Fibroblast of lung (primary cell): ENCODE data around the gene EPHB1. TPM values are rescaled to one million over a fixed set of nuclear protein-coding genes. Genes with fewer than 3 reads are reported as not detected.

Experiments
- DNase-seq, 2 donors: peaks; one replicate each; pipeline versions ENCODE4 v3.0.0 to v3.0.0-alpha.2; 2010; ENCODE audit warnings: low read depth in 2 of 2
- H2AFZ ChIP-seq: 2 replicates; pipeline ENCODE4 v1.5.1; 2012; ENCODE audit warnings: low read length, control low read depth, inconsistent platforms
- H3K27ac ChIP-seq: 2 replicates; pipeline ENCODE4 v1.5.1; 2011; ENCODE audit warnings: low read length, control low read depth; ENCODE audit not compliant: insufficient read depth
- H3K27me3 ChIP-seq: 2 replicates; pipeline ENCODE4 v1.5.1; 2011; ENCODE audit warnings: mild to moderate bottlenecking, low read length; ENCODE audit not compliant: control insufficient read depth, insufficient read depth
- H3K36me3 ChIP-seq: 2 replicates; pipeline ENCODE4 v1.5.1; 2011; ENCODE audit warnings: low read length; ENCODE audit not compliant: control insufficient read depth, insufficient read depth
- H3K4me1 ChIP-seq: 2 replicates; pipeline ENCODE4 v1.5.1; 2011; ENCODE audit warnings: low read length; ENCODE audit not compliant: control insufficient read depth, insufficient read depth; ENCODE audit errors: extremely low read depth
- H3K4me2 ChIP-seq: 2 replicates; pipeline ENCODE4 v1.5.1; 2011; ENCODE audit warnings: low read length, control low read depth; ENCODE audit not compliant: insufficient read depth; ENCODE audit errors: extremely low read depth
- H3K4me3 ChIP-seq, 4 experiments: fragments of 200-600 bp in 1 of 4; sonication (generic) in 1 of 4; replicated peaks in 1 of 4; 2 replicates each; pipeline ENCODE4 v1.5.1; 2011 to 2016; ENCODE audit warnings: low read length in 4 of 4, low read depth in 3 of 4, mild to moderate bottlenecking in 3 of 4, control low read depth in 2 of 4, inconsistent platforms in 1 of 4, mixed read lengths in 1 of 4; ENCODE audit not compliant: insufficient read depth in 1 of 4; ENCODE audit errors: control extremely low read depth in 1 of 4
- H3K79me2 ChIP-seq: 2 replicates; pipeline ENCODE4 v1.5.1; 2012; ENCODE audit warnings: mild to moderate bottlenecking, low read length, inconsistent platforms; ENCODE audit not compliant: control insufficient read depth, insufficient read depth
- H3K9ac ChIP-seq: 2 replicates; pipeline ENCODE4 v1.5.1; 2011; ENCODE audit warnings: mild to moderate bottlenecking, low read length, control low read depth; ENCODE audit not compliant: insufficient read depth
- H3K9me3 ChIP-seq: 2 replicates; pipeline ENCODE4 v1.5.1; 2012; ENCODE audit warnings: low read depth, low read length; ENCODE audit not compliant: control insufficient read depth, insufficient read depth
- H4K20me1 ChIP-seq: 2 replicates; pipeline ENCODE4 v1.5.1; 2011; ENCODE audit warnings: low read length; ENCODE audit not compliant: control insufficient read depth, insufficient read depth; ENCODE audit errors: extremely low read depth
- EZH2 ChIP-seq: IDR thresholded peaks from 2 replicates; pipeline ENCODE4 v1.5.1; 2012; ENCODE audit warnings: low read length, control low read depth, mild to moderate bottlenecking; ENCODE audit errors: missing control alignments
- polyA plus RNA-seq, 2 donors: library from polyadenylated mRNA; depleted of rRNA in 1 of 2; stranded (reverse) in 1 of 2; unstranded in 1 of 2; fragments of >200 nt; gene quantifications; 2 replicates each; pipeline ENCODE4 v1.2.1, GENCODE V29; 2011 to 2012; ENCODE audit warnings: missing spikeins in 1 of 2
- total RNA-seq: library from RNA; depleted of rRNA; stranded (reverse); fragments of >200 nt; gene quantifications from 2 replicates; pipeline ENCODE4 v1.2.1, GENCODE V29; 2014
- TF ChIP-seq, protein P1 (sequence below), 2 donors: IDR thresholded peaks in 1 of 2; conservative IDR thresholded peaks in 1 of 2; 1 replicate in 1 of 2; 2 replicates in 1 of 2; pipeline ENCODE4 v1.5.1; 2011 to 2012; ENCODE audit warnings: low read length in 2 of 2, control low read depth in 1 of 2, inconsistent platforms in 1 of 2, low read depth in 1 of 2, mild to moderate bottlenecking in 1 of 2

EPHB1 gene
- total and polyA plus RNA-seq, 2 donors (not counting 1 experiment from before 2014, with no cell fraction given), result 0.14 to 0.50 TPM

DNA sequence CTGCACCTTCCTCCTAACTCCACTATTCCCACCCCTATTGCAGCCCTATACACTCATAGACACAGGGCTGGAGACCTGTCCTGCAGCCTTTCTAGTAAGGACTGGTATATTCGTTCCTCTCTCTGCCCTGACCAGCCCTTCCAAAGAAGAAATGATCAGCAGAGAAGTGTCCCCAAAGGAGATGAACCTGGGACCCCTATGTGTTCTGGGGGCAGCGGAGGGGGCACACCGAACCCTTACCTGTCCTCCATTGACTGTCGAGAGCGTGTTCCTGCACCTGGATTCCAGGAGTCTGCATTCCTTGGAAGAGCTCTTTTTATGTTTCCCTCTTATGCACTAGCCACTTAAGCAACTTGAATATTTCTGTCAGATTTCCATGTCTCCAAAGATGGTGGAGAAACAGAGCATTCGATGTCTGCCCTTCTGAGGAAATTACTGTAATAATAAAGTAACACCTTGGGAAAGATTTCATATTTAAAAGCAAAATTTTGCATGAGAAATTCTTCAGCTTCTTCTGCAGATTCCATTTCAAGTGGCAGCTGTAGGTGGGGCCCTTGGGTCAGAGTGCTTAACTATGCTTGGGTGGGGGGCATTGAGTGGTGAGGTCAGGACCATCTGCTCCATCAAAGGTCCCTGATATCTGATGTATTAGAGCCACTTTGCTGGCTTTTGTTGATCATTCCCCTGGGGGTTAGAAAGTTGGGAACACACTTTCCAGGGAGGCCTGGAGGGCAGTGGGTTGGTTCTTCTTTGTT lies 6.3 kb downstream of the EPHB1 start:
- no peak for DNase-seq
- no peaks in the 10 kb centered on the region for H3K79me2 ChIP-seq
- H3K27ac ChIP-seq, result no peak overlapping the region
- H3K4me1 ChIP-seq, result no peaks in the 10 kb centered on the region
- no peaks in the 10 kb centered on the region for H3K36me3 ChIP-seq
- no peak overlapping the region for H3K4me2 ChIP-seq
- H4K20me1 ChIP-seq, result no peaks in the 10 kb centered on the region
- H2AFZ ChIP-seq, result no peak overlapping the region
- no peak overlapping the region for H3K4me3 ChIP-seq
- no peak overlapping the region for H3K9ac ChIP-seq
- H3K9me3 ChIP-seq, result no peaks in the 10 kb centered on the region
- TF ChIP-seq EZH2, result no peak
- TF ChIP-seq, protein P1, sequence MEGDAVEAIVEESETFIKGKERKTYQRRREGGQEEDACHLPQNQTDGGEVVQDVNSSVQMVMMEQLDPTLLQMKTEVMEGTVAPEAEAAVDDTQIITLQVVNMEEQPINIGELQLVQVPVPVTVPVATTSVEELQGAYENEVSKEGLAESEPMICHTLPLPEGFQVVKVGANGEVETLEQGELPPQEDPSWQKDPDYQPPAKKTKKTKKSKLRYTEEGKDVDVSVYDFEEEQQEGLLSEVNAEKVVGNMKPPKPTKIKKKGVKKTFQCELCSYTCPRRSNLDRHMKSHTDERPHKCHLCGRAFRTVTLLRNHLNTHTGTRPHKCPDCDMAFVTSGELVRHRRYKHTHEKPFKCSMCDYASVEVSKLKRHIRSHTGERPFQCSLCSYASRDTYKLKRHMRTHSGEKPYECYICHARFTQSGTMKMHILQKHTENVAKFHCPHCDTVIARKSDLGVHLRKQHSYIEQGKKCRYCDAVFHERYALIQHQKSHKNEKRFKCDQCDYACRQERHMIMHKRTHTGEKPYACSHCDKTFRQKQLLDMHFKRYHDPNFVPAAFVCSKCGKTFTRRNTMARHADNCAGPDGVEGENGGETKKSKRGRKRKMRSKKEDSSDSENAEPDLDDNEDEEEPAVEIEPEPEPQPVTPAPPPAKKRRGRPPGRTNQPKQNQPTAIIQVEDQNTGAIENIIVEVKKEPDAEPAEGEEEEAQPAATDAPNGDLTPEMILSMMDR (conservative IDR thresholded peaks at IDR 0.05 in 1 of 2, IDR thresholded peaks at IDR 0.05 in 1 of 2; ENCODE audit: low read depth in 1 of 2, low read length in 2 of 2), result no peak
- H3K27me3 ChIP-seq, result peaks cover 4% of the 10 kb centered on the region

DNA sequence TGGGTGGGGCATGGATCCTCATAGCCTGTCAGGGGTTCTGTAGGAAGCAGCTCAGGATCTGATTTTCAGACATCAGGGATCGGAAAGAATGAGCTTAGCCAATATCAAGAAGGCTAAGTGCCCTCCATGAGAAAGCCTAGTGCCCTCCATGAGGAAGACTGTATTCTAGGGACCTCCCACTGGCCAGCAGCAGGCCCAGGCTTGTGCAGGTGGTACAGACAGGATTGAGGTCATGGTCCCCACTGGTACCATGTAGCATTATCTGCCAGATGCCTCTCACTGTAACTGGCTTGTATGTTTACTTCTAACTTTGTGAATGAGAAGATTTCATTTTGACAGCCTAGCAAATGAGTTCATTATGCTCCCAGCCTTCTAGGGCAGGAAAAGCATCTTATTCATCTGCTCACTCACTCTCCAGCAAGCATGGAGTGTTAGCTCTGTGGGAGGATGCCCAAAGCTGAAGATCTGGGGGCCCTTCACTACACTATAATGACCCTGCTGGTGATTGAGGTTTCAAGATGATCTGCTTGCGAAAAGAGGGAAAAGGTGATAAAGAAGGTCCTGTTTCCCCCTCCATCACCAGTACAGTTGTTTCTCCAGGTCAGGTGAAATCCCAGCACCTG lies 7.5 kb downstream of the EPHB1 start:
- Histone ChIP-seq H3K79me2 (no peaks in the 10 kb centered on the region), H3K9ac (no peak overlapping the region), H3K4me1 (no peaks in the 10 kb centered on the region), H3K4me2 (no peak overlapping the region), H3K4me3 (no peak overlapping the region), H3K27ac (no peak overlapping the region), H3K9me3 (no peaks in the 10 kb centered on the region), H4K20me1 (no peaks in the 10 kb centered on the region), H3K36me3 (no peaks in the 10 kb centered on the region), H3K27me3 (no peaks in the 10 kb centered on the region), H2AFZ (no peak overlapping the region)
- no peak for DNase-seq
- TF ChIP-seq, protein P1 (conservative IDR thresholded peaks at IDR 0.05 in 1 of 2, IDR thresholded peaks at IDR 0.05 in 1 of 2; ENCODE audit: low read depth in 1 of 2, low read length in 2 of 2), result no peak
- TF ChIP-seq EZH2, result no peak

DNA sequence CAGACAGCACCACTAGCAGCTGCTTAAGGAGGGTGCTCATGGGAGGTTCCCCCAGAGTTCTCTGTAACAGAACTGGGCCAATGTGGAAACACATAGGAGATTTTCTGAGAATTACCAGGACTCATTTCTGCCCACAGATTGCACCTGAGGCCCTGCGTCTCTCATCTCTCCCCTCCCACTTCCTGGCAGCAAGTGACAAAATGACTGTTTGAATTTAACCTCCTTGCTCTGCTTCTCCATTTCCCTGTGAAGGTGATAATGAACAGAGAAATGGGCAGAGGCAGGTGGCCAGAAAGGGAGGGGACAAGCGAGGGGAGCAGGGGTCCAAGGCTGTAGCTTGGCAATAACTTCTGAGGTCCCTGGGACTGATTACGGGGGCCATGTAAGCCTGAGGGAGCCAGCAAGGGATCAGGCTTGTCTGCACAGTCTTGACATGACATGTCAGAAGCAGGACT lies 8.0 kb downstream of the EPHB1 start:
- no peaks in the 10 kb centered on the region for H4K20me1 ChIP-seq
- no peaks in the 10 kb centered on the region for H3K36me3 ChIP-seq
- no peak overlapping the region for H3K9ac ChIP-seq
- H3K27ac ChIP-seq, result no peak overlapping the region
- no peak overlapping the region for H3K4me2 ChIP-seq
- no peaks in the 10 kb centered on the region for H3K4me1 ChIP-seq
- H2AFZ ChIP-seq, result no peak overlapping the region
- no peaks in the 10 kb centered on the region for H3K27me3 ChIP-seq
- no peak overlapping the region for H3K4me3 ChIP-seq
- TF ChIP-seq EZH2, result no peak
- TF ChIP-seq, protein P1 (conservative IDR thresholded peaks at IDR 0.05 in 1 of 2, IDR thresholded peaks at IDR 0.05 in 1 of 2; ENCODE audit: low read depth in 1 of 2, low read length in 2 of 2), result no peak
- DNase-seq, result no peak
- no peaks in the 10 kb centered on the region for H3K9me3 ChIP-seq
- no peaks in the 10 kb centered on the region for H3K79me2 ChIP-seq
